B cell (primary cell): ENCODE results near the gene GSX1. TPM values are rescaled to one million over a fixed set of nuclear protein-coding genes. Genes with fewer than 3 reads are reported as not detected.

Experiments
- ATAC-seq: fragments of 200-7000 bp; cut with Tn5 transposase; one replicate; pipeline ENCODE4 v1.10.0; 2021; ENCODE audit warnings: low read depth, mild to moderate bottlenecking, moderate number of reproducible peaks, moderate library complexity
- CTCF ChIA-PET: fragments of 350-600 bp; sonication (Branson Sonifier 250); formaldehyde crosslinking; loops from one replicate; lab custom pipeline; 2021; ENCODE audit warnings: antibody characterized with exemption, inconsistent platforms; lab: Charles Lee
- POLR2A ChIA-PET: fragments of 350-600 bp; sonication (Branson Sonifier 250); formaldehyde crosslinking; loops from one replicate; lab custom pipeline; 2021; ENCODE audit warnings: antibody characterized with exemption; lab: Charles Lee
- DNase-seq: peaks from one replicate; pipeline ENCODE4 v3.0.0; 2013
- H2AFZ ChIP-seq: 2 replicates; pipeline ENCODE4 v1.6.1; 2012; ENCODE audit warnings: mild to moderate bottlenecking, low read depth, low read length; ENCODE audit not compliant: insufficient read depth, poor library complexity, severe bottlenecking
- H3K27ac ChIP-seq, 2 donors: 1 replicate in 1 of 2; 2 replicates in 1 of 2; pipeline ENCODE4 v1.5.1; 2012 to 2013; ENCODE audit warnings: low read length in 2 of 2, mild to moderate bottlenecking in 2 of 2, moderate library complexity in 1 of 2
- H3K27me3 ChIP-seq, 4 experiments: fragments of 200-600 bp in 1 of 4; sonication (generic) in 1 of 4; replicated peaks in 1 of 4; 1 replicate in 2 of 4; 2 replicates in 2 of 4; pipeline versions ENCODE4 v1.6.1 to v1.7.0; 2013 to 2016; ENCODE audit warnings: low read length in 3 of 4, mild to moderate bottlenecking in 2 of 4, mixed read lengths in 1 of 4, moderate library complexity in 1 of 4; ENCODE audit not compliant: insufficient read depth in 4 of 4, control insufficient read depth in 3 of 4; ENCODE audit errors: control extremely low read depth in 1 of 4
- H3K36me3 ChIP-seq, 2 experiments: replicated peaks in 1 of 2; 1 replicate in 1 of 2; 2 replicates in 1 of 2; pipeline versions ENCODE4 v1.6.1 to v1.7.1; 2013; ENCODE audit warnings: low read length in 1 of 2; ENCODE audit not compliant: insufficient read depth in 2 of 2, control insufficient read depth in 1 of 2; ENCODE audit errors: control extremely low read depth in 1 of 2, extremely low read depth in 1 of 2
- H3K4me1 ChIP-seq, 2 donors: fragments of 200-600 bp in 1 of 2; sonication (generic) in 1 of 2; 1 replicate in 1 of 2; 2 replicates in 1 of 2; pipeline versions ENCODE4 v1.5.1 to v1.6.1; 2013 to 2017; ENCODE audit warnings: low read length in 2 of 2; ENCODE audit not compliant: control insufficient read depth in 2 of 2, insufficient read depth in 2 of 2
- H3K4me2 ChIP-seq: replicated peaks from 2 replicates; pipeline ENCODE3; 2012; ENCODE audit warnings: mild to moderate bottlenecking, low read depth, low read length; ENCODE audit not compliant: poor library complexity, severe bottlenecking
- H3K4me3 ChIP-seq, 5 experiments: fragments of 200-600 bp in 1 of 5; sonication (generic) in 1 of 5; 1 replicate in 3 of 5; 2 replicates in 2 of 5; pipeline versions ENCODE4 v1.5.1 to v1.7.0; 2011 to 2016; ENCODE audit warnings: low read length in 4 of 5, mild to moderate bottlenecking in 4 of 5, low read depth in 2 of 5, control low read depth in 1 of 5, moderate library complexity in 1 of 5; ENCODE audit not compliant: insufficient read depth in 1 of 5; ENCODE audit errors: control extremely low read depth in 1 of 5, extremely low read depth in 1 of 5
- H3K79me2 ChIP-seq: fragments of 200-600 bp; sonication (generic); one replicate; pipeline ENCODE4 v1.6.0; 2016; ENCODE audit warnings: low read length; ENCODE audit not compliant: control insufficient read depth, insufficient read depth
- H3K9ac ChIP-seq: fragments of 200-600 bp; sonication (generic); 2 replicates; pipeline ENCODE4 v1.6.1; 2017; ENCODE audit warnings: mild to moderate bottlenecking, low read length, moderate library complexity
- H3K9me3 ChIP-seq, 3 donors: one replicate each; pipeline versions ENCODE4 v1.6.1 to v1.7.1; 2013; ENCODE audit warnings: low read length in 2 of 3; ENCODE audit not compliant: control insufficient read depth in 2 of 3, insufficient read depth in 1 of 3; ENCODE audit errors: control extremely low read depth in 1 of 3
- H4K20me1 ChIP-seq: 2 replicates; pipeline ENCODE4 v1.6.0; 2012; ENCODE audit warnings: mild to moderate bottlenecking, low read length; ENCODE audit not compliant: insufficient read depth, control insufficient read depth, poor library complexity, severe bottlenecking
- H3K27ac Mint-ChIP-seq: one replicate; pipeline ENCODE4 v1.8.0; 2021; ENCODE audit warnings: mixed read lengths
- H3K27me3 Mint-ChIP-seq: one replicate; pipeline ENCODE4 v1.8.0; 2021; ENCODE audit warnings: mixed read lengths
- H3K4me1 Mint-ChIP-seq: one replicate; pipeline ENCODE4 v1.8.0; 2021; ENCODE audit warnings: mixed read lengths
- H3K4me3 Mint-ChIP-seq: one replicate; pipeline ENCODE4 v1.8.0; 2021; ENCODE audit warnings: mixed read lengths
- H3K9me3 Mint-ChIP-seq: one replicate; pipeline ENCODE4 v1.8.0; 2022; ENCODE audit warnings: mixed read lengths; ENCODE audit not compliant: insufficient read depth
- CTCF ChIP-seq: fragments of 200-600 bp; IDR thresholded peaks from one replicate; pipeline ENCODE4 v1.8.0; 2022; ENCODE audit warnings: antibody characterized with exemption, mild to moderate bottlenecking
- EZH2 ChIP-seq: IDR thresholded peaks from 2 replicates; pipeline ENCODE4 v1.6.1; 2012; ENCODE audit warnings: borderline replicate concordance, low read depth, mild to moderate bottlenecking, moderate library complexity, low read length; ENCODE audit not compliant: insufficient read depth, poor library complexity, severe bottlenecking
- WGBS: methylation state at CpG from one replicate; pipeline ENCODE4 v1.1.5; 2013; ENCODE audit warnings: missing lambda C conversion rate; ENCODE audit not compliant: insufficient coverage; 5-methylcytosine and 5-hydroxymethylcytosine counted together
- intact Hi-C: fragments of 100-400 bp; cut with micrococcal nuclease; formaldehyde crosslinking; loops from one replicate; pipeline ENCODE4 v1.10.0; 2022
- polyA plus RNA-seq: library from polyadenylated mRNA; depleted of rRNA; stranded (reverse); fragments of >200 nt; gene quantifications from 2 replicates; pipeline ENCODE4 v1.2.3, GENCODE V29; 2012
- total RNA-seq, 2 donors: library from RNA; stranded (reverse); fragments of 120-200 nt in 1 of 2; gene quantifications; 1 replicate in 1 of 2; 2 replicates in 1 of 2; pipeline versions ENCODE4 v1.2.3 to v1.2.4, GENCODE V29; 2013 to 2022

The GSX1 gene
- total and polyA plus RNA-seq, 2 donors (not counting 1 experiment from before 2014, with no cell fraction given): not detected

GRCh38 chr13:27833206-27833605 is 40.9 kb downstream of the GSX1 start:
- Histone ChIP-seq H3K79me2 (no peaks in the 10 kb centered on the region), H3K27ac (no peak overlapping the region), H3K4me1 (peaks cover 5 to 7% of the 10 kb centered on the region in 2 donors), H3K9ac (no peak overlapping the region), H3K27me3 (peaks cover 0 to 33% (median 10%) of the 10 kb centered on the region in 4 experiments), H3K36me3 (no peaks in the 10 kb centered on the region), H4K20me1 (no peaks in the 10 kb centered on the region), H2AFZ (no peak overlapping the region), H3K4me3 (no peak overlapping the region), H3K4me2 (no peak overlapping the region), H3K9me3 (no peaks in the 10 kb centered on the region)
- H3K27ac Mint-ChIP-seq: no peak overlapping the region
- POLR2A ChIA-PET: no interaction called here
- no peak for ATAC-seq
- no peak overlapping the region for H3K4me3 Mint-ChIP-seq
- peaks cover 4% of the 10 kb centered on the region for H3K4me1 Mint-ChIP-seq
- intact Hi-C loops: loop anchor here (10.0 kb wide), 1 partner anchor 82 kb away; the partner anchor contains the start of gene PDX1
- CTCF ChIA-PET: no interaction called here
- H3K9me3 Mint-ChIP-seq: no peaks in the 10 kb centered on the region
- WGBS: 90% methylated on average over 6 of the region's 7 CpGs
- DNase-seq: no peak
- peaks cover 57% of the 10 kb centered on the region for H3K27me3 Mint-ChIP-seq
- no peak for TF ChIP-seq EZH2
- no peak for TF ChIP-seq CTCF

GRCh38 chr13:27834095-27834494 is 41.8 kb downstream of the GSX1 start:
- ChIA-PET POLR2A (no interaction called here), CTCF (interaction anchor here (1.7 kb wide), 1 partner anchor 150 kb away, joined by 6 read pairs; no protein-coding TSS in a partner anchor)
- peaks cover 59% of the 10 kb centered on the region for H3K27me3 Mint-ChIP-seq
- peaks cover 4% of the 10 kb centered on the region for H3K4me1 Mint-ChIP-seq
- no peaks in the 10 kb centered on the region for H3K9me3 Mint-ChIP-seq
- intact Hi-C loops: loop anchor here (10.0 kb wide), 1 partner anchor 81 kb away; the partner anchor contains the start of gene PDX1
- no peak overlapping the region for H3K27ac Mint-ChIP-seq
- WGBS: 78% methylated on average over 4 of the region's 6 CpGs
- Histone ChIP-seq H4K20me1 (no peaks in the 10 kb centered on the region), H3K79me2 (no peaks in the 10 kb centered on the region), H3K4me2 (no peak overlapping the region), H3K36me3 (no peaks in the 10 kb centered on the region), H3K4me3 (no peak overlapping the region), H3K27me3 (peaks cover 0 to 29% (median 10%) of the 10 kb centered on the region in 4 experiments), H3K9me3 (no peaks in the 10 kb centered on the region), H3K27ac (no peak overlapping the region), H3K4me1 (peaks cover 5 to 7% of the 10 kb centered on the region in 2 donors), H2AFZ (no peak overlapping the region), H3K9ac (no peak overlapping the region)
- DNase-seq (no peak), ATAC-seq (no peak)
- H3K4me3 Mint-ChIP-seq: no peak overlapping the region
- TF ChIP-seq CTCF (no peak), EZH2 (no peak)
